DOHH2 (cell line): Measurements from ENCODE around the gene RBM33.

Experiments used
- H3F3A ChIP-seq: fragments of 200-600 bp; sonication (generic), shearing (Covaris generic); 2 replicates; pipeline ENCODE4 v1.6.0; 2016; ENCODE audit warnings: antibody characterized with exemption, mild to moderate bottlenecking; ENCODE audit not compliant: control insufficient read depth, insufficient read depth
- H3K27ac ChIP-seq: fragments of 200-600 bp; sonication (generic); 2 replicates; pipeline ENCODE4 v1.5.1; 2014; ENCODE audit warnings: low read depth, mild to moderate bottlenecking, low read length, moderate library complexity
- H3K27me3 ChIP-seq: fragments of 200-600 bp; sonication (generic); 2 replicates; pipeline ENCODE4 v1.6.1; 2014; ENCODE audit warnings: mild to moderate bottlenecking, low read length, mixed read lengths; ENCODE audit not compliant: control insufficient read depth
- H3K36me3 ChIP-seq: fragments of 200-600 bp; sonication (generic); 2 replicates; pipeline ENCODE4 v1.6.1; 2014; ENCODE audit warnings: mild to moderate bottlenecking, low read length, moderate library complexity, mixed read lengths; ENCODE audit not compliant: control insufficient read depth
- H3K4me1 ChIP-seq: fragments of 200-600 bp; sonication (generic); 2 replicates; pipeline ENCODE4 v1.6.1; 2014; ENCODE audit warnings: mild to moderate bottlenecking, low read length, mixed read lengths; ENCODE audit not compliant: control insufficient read depth
- H3K4me2 ChIP-seq: fragments of 200-600 bp; sonication (generic); 2 replicates; pipeline ENCODE4 v1.6.0; 2014; ENCODE audit warnings: mild to moderate bottlenecking, low read length, moderate library complexity
- H3K4me3 ChIP-seq: fragments of 200-600 bp; sonication (generic); 2 replicates; pipeline ENCODE4 v1.5.1; 2014; ENCODE audit warnings: mild to moderate bottlenecking, low read length, mixed read lengths
- H3K79me2 ChIP-seq: fragments of 200-600 bp; sonication (generic); 2 replicates; pipeline ENCODE4 v1.6.1; 2014; ENCODE audit warnings: mild to moderate bottlenecking, low read length, mixed read lengths; ENCODE audit not compliant: control insufficient read depth
- H3K9me2 ChIP-seq: fragments of 200-600 bp; sonication (generic); replicated peaks from 2 replicates; pipeline ENCODE4 v1.6.1; 2014; ENCODE audit warnings: mild to moderate bottlenecking, low read length, mixed read lengths; ENCODE audit not compliant: control insufficient read depth
- H3K9me3 ChIP-seq: fragments of 200-600 bp; sonication (generic); 2 replicates; pipeline ENCODE4 v1.6.1; 2014; ENCODE audit warnings: antibody characterized with exemption, low read length, mixed read lengths; ENCODE audit not compliant: control insufficient read depth, insufficient read depth
- H4K20me1 ChIP-seq: fragments of 200-600 bp; sonication (generic); 2 replicates; pipeline ENCODE4 v1.6.0; 2014; ENCODE audit warnings: low read depth, mild to moderate bottlenecking, antibody characterized with exemption, low read length, moderate library complexity; ENCODE audit not compliant: control insufficient read depth, insufficient read depth
- EZH2phosphoT487 ChIP-seq: fragments of 200-600 bp; sonication (generic); IDR thresholded peaks from 2 replicates; pipeline ENCODE4 v1.6.1; 2017; ENCODE audit warnings: borderline replicate concordance, mild to moderate bottlenecking, antibody characterized with exemption, low read length, moderate library complexity, mixed read lengths
- TF ChIP-seq, protein P1 (sequence below): fragments of 200-600 bp; sonication (generic); IDR thresholded peaks from one replicate; pipeline ENCODE4 v1.5.1; 2014; ENCODE audit warnings: antibody characterized with exemption, mild to moderate bottlenecking, low read depth, low read length; ENCODE audit not compliant: poor library complexity, severe bottlenecking

Gene RBM33

DNA sequence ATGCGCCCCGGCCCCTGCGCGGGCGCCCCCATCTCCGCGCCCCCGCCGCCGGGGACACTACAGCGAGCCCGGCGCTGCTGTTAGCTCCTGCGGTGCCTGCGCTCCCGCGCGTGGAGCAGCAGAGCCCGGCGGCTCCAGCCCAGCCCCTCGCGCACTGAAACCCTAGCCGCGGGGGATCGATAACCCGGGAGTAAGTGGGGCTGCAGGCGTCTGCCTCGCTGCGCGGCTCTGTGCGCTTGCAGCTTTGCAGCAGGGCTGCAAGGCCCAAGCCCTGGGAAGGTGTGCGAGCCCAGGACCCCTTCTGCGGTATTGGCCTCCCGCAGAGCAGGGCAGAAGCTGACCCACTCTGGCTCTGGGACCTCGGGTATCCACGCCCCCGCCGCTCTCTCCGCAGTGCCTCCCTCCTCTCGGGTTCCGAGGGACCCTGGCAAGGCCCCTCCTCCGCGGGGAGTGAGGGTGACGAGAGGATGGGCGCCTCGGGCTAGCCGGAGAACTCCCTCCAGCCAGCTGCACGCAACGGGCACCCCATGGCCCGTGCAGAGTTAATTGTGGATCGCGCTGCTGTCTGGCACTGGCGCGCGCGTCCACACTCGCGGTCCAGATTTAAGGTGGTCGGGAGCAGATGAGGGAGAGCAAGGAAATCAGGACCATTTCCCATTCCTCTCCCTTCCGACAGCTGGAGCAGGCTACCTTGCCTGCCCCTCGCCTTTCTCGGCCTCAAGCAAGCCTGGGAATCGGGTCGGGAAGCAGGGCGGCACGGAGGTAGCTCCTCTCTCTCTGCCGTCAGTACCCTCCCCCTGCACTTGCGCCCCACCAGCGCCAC, 165.7 kb downstream of the RBM33 start:
- no peaks in the 10 kb centered on the region for H3K36me3 ChIP-seq
- no peaks in the 10 kb centered on the region for H3K79me2 ChIP-seq
- no peak overlapping the region for H3K4me2 ChIP-seq
- TF ChIP-seq, protein P1, sequence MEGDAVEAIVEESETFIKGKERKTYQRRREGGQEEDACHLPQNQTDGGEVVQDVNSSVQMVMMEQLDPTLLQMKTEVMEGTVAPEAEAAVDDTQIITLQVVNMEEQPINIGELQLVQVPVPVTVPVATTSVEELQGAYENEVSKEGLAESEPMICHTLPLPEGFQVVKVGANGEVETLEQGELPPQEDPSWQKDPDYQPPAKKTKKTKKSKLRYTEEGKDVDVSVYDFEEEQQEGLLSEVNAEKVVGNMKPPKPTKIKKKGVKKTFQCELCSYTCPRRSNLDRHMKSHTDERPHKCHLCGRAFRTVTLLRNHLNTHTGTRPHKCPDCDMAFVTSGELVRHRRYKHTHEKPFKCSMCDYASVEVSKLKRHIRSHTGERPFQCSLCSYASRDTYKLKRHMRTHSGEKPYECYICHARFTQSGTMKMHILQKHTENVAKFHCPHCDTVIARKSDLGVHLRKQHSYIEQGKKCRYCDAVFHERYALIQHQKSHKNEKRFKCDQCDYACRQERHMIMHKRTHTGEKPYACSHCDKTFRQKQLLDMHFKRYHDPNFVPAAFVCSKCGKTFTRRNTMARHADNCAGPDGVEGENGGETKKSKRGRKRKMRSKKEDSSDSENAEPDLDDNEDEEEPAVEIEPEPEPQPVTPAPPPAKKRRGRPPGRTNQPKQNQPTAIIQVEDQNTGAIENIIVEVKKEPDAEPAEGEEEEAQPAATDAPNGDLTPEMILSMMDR: no peak
- TF ChIP-seq EZH2phosphoT487: no peak
- H3K27me3 ChIP-seq: peaks cover 83% of the 10 kb centered on the region
- no peak overlapping the region for H3K4me3 ChIP-seq
- H4K20me1 ChIP-seq: no peaks in the 10 kb centered on the region; the same call in 1 of the 2 replicates
- H3K9me3 ChIP-seq: no peaks in the 10 kb centered on the region
- no peak overlapping the region for H3K27ac ChIP-seq
- no peaks in the 10 kb centered on the region for H3K9me2 ChIP-seq
- H3F3A ChIP-seq: no peaks in the 10 kb centered on the region
- peaks cover 2% of the 10 kb centered on the region for H3K4me1 ChIP-seq

DNA sequence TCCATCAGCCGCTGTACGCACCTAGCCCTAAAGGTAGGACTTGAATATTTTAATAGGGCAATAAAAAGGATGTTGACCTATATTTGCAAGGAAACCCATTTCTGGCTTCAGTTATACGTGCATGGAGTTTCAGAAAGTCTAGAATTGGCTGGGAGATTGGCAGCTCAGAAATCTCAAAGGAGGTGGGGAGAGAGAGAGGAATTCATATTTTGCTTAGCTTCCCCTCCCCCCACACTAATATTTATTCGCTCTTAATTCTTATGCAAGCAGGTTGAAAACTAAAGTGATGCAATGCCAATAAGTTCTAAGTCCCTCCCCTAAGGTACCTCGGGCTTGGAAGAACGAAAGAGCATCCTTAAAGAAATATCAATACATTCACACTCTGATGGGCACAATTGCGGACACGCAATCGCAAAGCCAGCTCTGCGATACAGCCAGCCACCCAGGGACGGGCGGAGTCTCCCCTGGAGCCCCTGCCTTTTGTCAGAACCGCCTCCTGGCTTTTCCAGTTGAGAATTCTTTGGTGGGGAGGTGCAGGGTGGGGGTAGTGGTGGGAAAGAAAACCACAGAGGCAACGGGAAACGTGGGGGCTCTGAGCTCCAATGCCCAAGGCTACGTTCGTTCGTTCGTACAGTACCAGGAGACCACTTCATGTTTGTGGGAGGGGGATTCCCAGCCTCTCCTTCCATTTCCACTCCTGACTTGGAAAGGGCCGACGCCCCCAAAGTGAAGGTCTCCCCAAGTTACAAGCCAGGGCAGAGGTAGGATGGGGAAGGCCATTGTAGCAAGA, 166.5 kb downstream of the RBM33 start:
- no peaks in the 10 kb centered on the region for H3K9me2 ChIP-seq
- no peaks in the 10 kb centered on the region for H3K79me2 ChIP-seq
- TF ChIP-seq, protein P1: no peak
- no peak for TF ChIP-seq EZH2phosphoT487
- no peak overlapping the region for H3K27ac ChIP-seq
- H3K36me3 ChIP-seq: no peaks in the 10 kb centered on the region
- no peaks in the 10 kb centered on the region for H3K9me3 ChIP-seq
- H3F3A ChIP-seq: no peaks in the 10 kb centered on the region
- no peak overlapping the region for H3K4me2 ChIP-seq
- no peak overlapping the region for H3K4me3 ChIP-seq
- H3K27me3 ChIP-seq: peaks cover 75% of the 10 kb centered on the region
- peaks cover 5% of the 10 kb centered on the region for H3K4me1 ChIP-seq
- no peaks in the 10 kb centered on the region; the same call in 1 of the 2 replicates for H4K20me1 ChIP-seq

- Histone ChIP-seq H3K79me2 (no peaks in the 10 kb centered on the region), H3K4me1 (peaks cover 5% of the 10 kb centered on the region), H3K9me3 (no peaks in the 10 kb centered on the region), H3K36me3 (no peaks in the 10 kb centered on the region), H4K20me1 (no peaks in the 10 kb centered on the region; the same call in 1 of the 2 replicates), H3F3A (no peaks in the 10 kb centered on the region), H3K9me2 (no peaks in the 10 kb centered on the region), H3K27me3 (peaks cover 69% of the 10 kb centered on the region), H3K4me3 (no peak overlapping the region), H3K4me2 (no peak overlapping the region), H3K27ac (no peak overlapping the region)
- TF ChIP-seq, protein P1: no peak
- TF ChIP-seq EZH2phosphoT487: no peak
These were observed 167.1 kb downstream of the RBM33 start for GRCh38 chr7:155811560-155811894.
